ENCODE data around the gene NCKAP5L. TPM values are rescaled to one million over a fixed set of nuclear protein-coding genes. Genes with fewer than 3 reads are reported as not detected.

The NCKAP5L gene
- total and polyA plus RNA-seq, 2 of the 8 experiments (the other 6 are each of a cell fraction or from before 2014, with no cell fraction given), result 9.4 to 27.9 TPM

DNA sequence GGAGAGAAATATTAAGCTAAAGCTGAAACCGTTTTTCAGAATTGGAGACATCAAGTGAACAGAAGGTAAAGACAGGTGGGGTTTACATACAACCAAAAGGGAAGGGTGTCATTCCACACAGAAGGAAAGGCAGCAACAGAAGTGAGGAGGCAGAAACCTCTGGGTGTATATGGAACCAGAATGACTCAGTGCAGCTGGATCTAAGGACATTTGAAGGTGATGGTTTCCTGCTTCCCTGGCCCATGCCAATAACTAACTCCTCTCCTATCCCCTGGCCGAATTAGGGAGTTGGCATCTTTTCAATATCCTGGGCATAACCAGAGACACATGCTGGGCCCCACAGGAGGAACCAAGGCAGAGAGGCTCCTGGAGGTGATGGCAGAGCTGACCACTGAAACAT, 8.4 kb downstream of the NCKAP5L start:
- H2BK120ac ChIP-seq (replicated peaks; ENCODE audit: low read depth, low read length), result no peak overlapping the region
- H3K4me3 ChIP-seq (ENCODE audit: extremely low read depth in 1 of 4, insufficient read depth in 2 of 4, low read depth in 3 of 4, low read length in 4 of 4), result no peak overlapping the region
- no peak overlapping the region for H3K4me2 ChIP-seq (ENCODE audit: insufficient read depth in 1 of 2, low read depth in 2 of 2, low read length in 2 of 2)
- no peaks in the 10 kb centered on the region for H3K27me3 ChIP-seq (replicated peaks in 1 of 4; ENCODE audit: control insufficient read depth in 3 of 4, extremely low read depth in 1 of 4, insufficient read depth in 3 of 4, low read length in 3 of 4)
- H2AFZ ChIP-seq (ENCODE audit: low read length), result no peak overlapping the region
- no peak overlapping the region for H2BK12ac ChIP-seq (ENCODE audit: low read depth, low read length)
- H2BK20ac ChIP-seq (ENCODE audit: low read length), result no peak overlapping the region
- no peak overlapping the region for H4K91ac ChIP-seq (replicated peaks; ENCODE audit: insufficient read length, low read length)
- no peak overlapping the region for H3K4ac ChIP-seq (replicated peaks; ENCODE audit: insufficient read length, low read depth, low read length)
- peaks cover 0 to 4% (median under 1%) of the 10 kb centered on the region in 4 experiments; a peak in 3 of 8 replicates for H3K36me3 ChIP-seq (ENCODE audit: control insufficient read depth in 2 of 4, insufficient read depth in 4 of 4, low read length in 3 of 4)
- FAIRE-seq, result no peak
- H3K14ac ChIP-seq (ENCODE audit: insufficient read length), result no peak overlapping the region
- TF ChIP-seq SP1 (IDR thresholded peaks at IDR 0.05; ENCODE audit: low read depth, low read length) (no peak), E2F6 (IDR thresholded peaks at IDR 0.05) (no peak), CTBP2 (IDR thresholded peaks at IDR 0.05; ENCODE audit: borderline replicate concordance, insufficient read depth, insufficient read length, low read length) (no peak), USF2 (IDR thresholded peaks at IDR 0.05; ENCODE audit: low read length) (no peak), CBX8 (IDR thresholded peaks at IDR 0.05; ENCODE audit: borderline replicate concordance, low read depth, low read length) (no peak), RAD21 (IDR thresholded peaks at IDR 0.05 in 1 of 2, conservative IDR thresholded peaks at IDR 0.05 in 1 of 2; ENCODE audit: low read depth in 2 of 2, low read length in 2 of 2) (no peak), POU5F1 (IDR thresholded peaks at IDR 0.05; ENCODE audit: low read depth, low read length) (no peak), BRCA1 (IDR thresholded peaks at IDR 0.05; ENCODE audit: low read depth, low read length) (no peak), MAFK (IDR thresholded peaks at IDR 0.05; ENCODE audit: low read depth, low read length) (no peak), CREB1 (IDR thresholded peaks at IDR 0.05) (no peak), BACH1 (IDR thresholded peaks at IDR 0.05; ENCODE audit: low read length) (no peak)
- no peak overlapping the region for H4K8ac ChIP-seq (ENCODE audit: extremely low read depth, insufficient read depth, low read length)
- H2BK15ac ChIP-seq (ENCODE audit: low read length), result no peak overlapping the region
- POLR2A ChIA-PET (ENCODE audit: partially characterized antibody), result interaction anchor here (1.2 to 2.5 kb wide), 5 partner anchors 10 to 32 kb away, joined by 3 to 16 read pairs (median 6); no protein-coding TSS in a partner anchor
- no peak overlapping the region for H3K56ac ChIP-seq (replicated peaks; ENCODE audit: insufficient read length, low read depth, low read length)
- no peak overlapping the region for H3K23ac ChIP-seq (ENCODE audit: insufficient read length)
- no peaks in the 10 kb centered on the region for H3K23me2 ChIP-seq (ENCODE audit: low read depth, low read length)
- WGBS, 2 experiments (ENCODE audit: extremely low coverage in 1 of 2, insufficient coverage in 1 of 2, insufficient read length in 1 of 2, insufficient replicate concordance in 2 of 2, low coverage in 1 of 2, low lambda C conversion rate in 2 of 2, missing lambda C conversion rate in 1 of 2), result 73% methylated on average over 2 of the region's 2 CpGs; no CpG with 5 or more reads in 1 of the 2 experiments
- H2AK5ac ChIP-seq (ENCODE audit: low read depth, low read length), result no peak overlapping the region
- no peak overlapping the region for H3K9ac ChIP-seq (replicated peaks in 1 of 4; ENCODE audit: extremely low read depth in 1 of 4, low read depth in 3 of 4, low read length in 3 of 4)
- H2BK5ac ChIP-seq (ENCODE audit: low read depth, low read length), result no peak overlapping the region
- CTCF ChIA-PET (ENCODE audit: partially characterized antibody), result interaction anchor here (0.6 to 3.7 kb wide), 10 partner anchors 9 to 89 kb away, joined by 3 to 18 read pairs (median 4); partner anchors contain the start of gene NCKAP5L
- H4K5ac ChIP-seq (ENCODE audit: insufficient read length, low read depth, low read length), result no peak overlapping the region
- H3K9me3 ChIP-seq (ENCODE audit: insufficient read depth in 2 of 2, low read depth in 1 of 2, low read length in 1 of 2), result no peaks in the 10 kb centered on the region
- H3K27ac ChIP-seq (ENCODE audit: low read depth, low read length), result no peak overlapping the region
- H3K79me1 ChIP-seq (ENCODE audit: low read depth, low read length), result peaks cover 13% of the 10 kb centered on the region
- H4K20me1 ChIP-seq (replicated peaks in 1 of 2; ENCODE audit: control insufficient read depth in 1 of 2, insufficient read depth in 2 of 2, low read length in 2 of 2), result peaks cover 5 to 15% of the 10 kb centered on the region in 2 experiments
- H3K4me1 ChIP-seq (replicated peaks in 1 of 4; ENCODE audit: control insufficient read depth in 3 of 4, insufficient read depth in 4 of 4, low read length in 3 of 4), result peaks cover 0 to 10% (median 7%) of the 10 kb centered on the region in 4 experiments; a peak in 6 of 7 replicates
- H3K79me2 ChIP-seq (ENCODE audit: control insufficient read depth in 1 of 2, insufficient read depth in 2 of 2, low read length in 2 of 2), result peaks cover 8 to 38% of the 10 kb centered on the region in 2 experiments; a peak in 3 of 4 replicates
- no peak for DNase-seq (ENCODE audit: low read depth in 1 of 2, low spot score in 2 of 2)
- no peak overlapping the region for H3K18ac ChIP-seq (ENCODE audit: extremely low read depth, low read length)

Measured in H1 (cell line).